GM18951 (cell line): ENCODE measurements around the gene UBASH3A.

Experiments
- POLR2A ChIP-seq: IDR thresholded peaks from 4 replicates; pipeline ENCODE4 v1.6.1; 2011; ENCODE audit warnings: mild to moderate bottlenecking; ENCODE audit not compliant: insufficient read length, insufficient read depth; ENCODE audit errors: extremely low read depth
- in situ Hi-C: fragments of 300-500 bp; cut with MboI; formaldehyde crosslinking; loops from one replicate; pipeline ENCODE4 v1.12.0; 2022; ENCODE audit warnings: low sequenced_read_pairs, mixed read lengths, inconsistent platforms; ENCODE audit not compliant: unreplicated experiment

UBASH3A gene

GRCh38 chr21:42367367-42368165 lies 36.1 kb upstream of the UBASH3A start:
- no peak for TF ChIP-seq POLR2A
- in situ Hi-C loops, result no loop called here

- in situ Hi-C loops, result no loop called here
- TF ChIP-seq POLR2A, result no peak
Measured at GRCh38 chr21:42369821-42370220, 33.9 kb upstream of the UBASH3A start.

GRCh38 chr21:42370894-42371654 lies 32.6 kb upstream of the UBASH3A start:
- no peak for TF ChIP-seq POLR2A
- in situ Hi-C loops, result no loop called here

- no peak for TF ChIP-seq POLR2A
- in situ Hi-C loops, result no loop called here
Measured at GRCh38 chr21:42373196-42373907, 30.4 kb upstream of the UBASH3A start.

- no peak for TF ChIP-seq POLR2A
- in situ Hi-C loops, result no loop called here
Measured at GRCh38 chr21:42373908-42374455, 29.7 kb upstream of the UBASH3A start.

- in situ Hi-C loops, result no loop called here
- no peak for TF ChIP-seq POLR2A
Measured at GRCh38 chr21:42374457-42374856, 29.2 kb upstream of the UBASH3A start.

GRCh38 chr21:42374864-42375499 lies 28.7 kb upstream of the UBASH3A start:
- in situ Hi-C loops, result no loop called here
- TF ChIP-seq POLR2A, result no peak

GRCh38 chr21:42375506-42375905 lies 28.2 kb upstream of the UBASH3A start:
- no peak for TF ChIP-seq POLR2A
- in situ Hi-C loops, result no loop called here

GRCh38 chr21:42375966-42376337 lies 27.8 kb upstream of the UBASH3A start:
- TF ChIP-seq POLR2A, result no peak
- in situ Hi-C loops, result no loop called here

- in situ Hi-C loops, result no loop called here
- no peak for TF ChIP-seq POLR2A
Measured at GRCh38 chr21:42376338-42376982, 27.2 kb upstream of the UBASH3A start.

GRCh38 chr21:42377211-42377950 lies 26.3 kb upstream of the UBASH3A start:
- TF ChIP-seq POLR2A, result no peak
- in situ Hi-C loops, result no loop called here

- in situ Hi-C loops, result no loop called here
- no peak for TF ChIP-seq POLR2A
Measured at GRCh38 chr21:42377951-42378340, 25.8 kb upstream of the UBASH3A start.
